HG02588 (cell line): ENCODE data around the gene GMCL1.
"Not testable (repeated sequence)": the region's sequence is repeated elsewhere in the genome, so short reads cannot be mapped to it uniquely, and the experiment has no call there.

Source experiments
- ATAC-seq: cut with Tn5 transposase; IDR thresholded peaks from one replicate; pipeline ENCODE4 v1.9.1; 2021; ENCODE audit warnings: mild to moderate bottlenecking, moderate library complexity; ENCODE audit not compliant: unreplicated experiment

The GMCL1 gene

DNA sequence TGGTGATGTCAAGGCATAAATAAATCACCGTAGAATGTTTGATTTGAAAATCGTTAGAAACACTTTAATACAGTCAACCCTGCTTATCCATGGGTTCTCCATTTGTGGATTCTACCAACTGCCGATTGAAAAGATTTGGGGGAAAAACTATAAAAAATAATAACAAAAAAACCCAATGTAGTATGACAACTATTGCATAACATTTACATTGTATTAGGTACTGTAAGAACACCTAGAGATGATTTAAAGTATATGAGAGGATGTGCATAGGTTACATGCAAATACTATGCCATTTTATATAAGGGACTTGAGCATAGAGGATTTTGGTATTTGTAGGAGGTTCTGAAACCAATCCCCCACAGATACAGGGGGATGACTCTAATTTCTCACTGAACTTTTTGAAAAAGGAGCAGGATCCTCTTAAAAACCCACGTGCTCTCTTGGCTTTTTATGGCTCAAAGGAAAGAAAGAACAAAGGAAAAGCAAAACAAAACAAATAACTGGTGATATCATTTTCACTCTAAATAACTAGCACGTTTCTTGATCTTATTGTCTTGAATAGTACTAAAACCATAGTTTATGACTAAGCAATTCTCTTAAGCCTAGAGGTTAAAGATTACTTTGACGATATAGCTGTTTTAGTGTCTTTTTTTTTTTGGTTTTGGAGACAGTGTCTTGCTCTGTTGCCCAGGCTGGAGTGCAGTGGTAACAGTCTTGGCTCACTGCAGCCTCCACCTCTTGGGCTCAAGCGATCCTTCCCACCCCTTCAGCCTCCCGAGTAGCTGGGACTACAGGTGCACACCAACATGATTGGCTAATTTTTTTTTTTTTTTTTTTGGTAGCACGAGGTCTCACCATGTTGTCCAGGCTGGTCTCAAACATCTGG lies 17.0 kb downstream of the GMCL1 start:
- ATAC-seq = no peak

DNA sequence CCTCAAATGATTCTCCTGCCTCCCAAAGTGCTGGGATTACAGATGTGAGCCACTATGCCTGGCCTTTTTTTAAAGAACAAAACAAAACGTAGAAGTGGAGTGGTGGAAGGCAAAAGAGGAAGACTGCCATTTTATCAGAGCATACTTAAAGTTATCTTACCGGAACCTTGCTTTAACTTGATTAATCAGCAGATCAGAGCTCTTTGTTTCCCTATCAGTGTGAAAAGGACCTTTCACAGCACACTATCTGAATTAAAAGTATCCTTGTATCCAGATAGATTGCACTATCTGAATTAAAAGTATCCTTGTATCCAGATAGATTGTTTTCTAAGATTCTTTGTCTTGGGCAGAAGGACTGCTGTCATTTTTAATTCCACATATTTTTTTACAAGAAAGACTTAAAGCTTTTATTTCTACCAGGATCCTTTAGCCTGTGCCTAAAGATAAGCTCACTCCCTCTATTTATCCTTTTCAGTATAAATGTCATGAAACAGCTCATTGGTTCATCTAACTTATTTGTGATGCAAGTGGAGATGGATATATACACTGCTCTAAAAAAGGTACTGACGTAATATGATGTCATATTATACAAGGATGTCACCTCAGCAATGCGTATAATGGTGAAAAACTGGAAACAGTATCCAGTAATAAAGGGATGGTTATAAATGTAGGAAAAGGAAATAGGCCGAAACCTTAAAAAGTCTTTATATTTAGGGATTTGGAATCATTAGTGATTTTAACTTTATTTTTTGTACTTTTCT lies 17.8 kb downstream of the GMCL1 start:
- no peak for ATAC-seq

- ATAC-seq = no peak
These were observed 18.8 kb downstream of the GMCL1 start for GRCh38 chr2:69848186-69848790.

DNA sequence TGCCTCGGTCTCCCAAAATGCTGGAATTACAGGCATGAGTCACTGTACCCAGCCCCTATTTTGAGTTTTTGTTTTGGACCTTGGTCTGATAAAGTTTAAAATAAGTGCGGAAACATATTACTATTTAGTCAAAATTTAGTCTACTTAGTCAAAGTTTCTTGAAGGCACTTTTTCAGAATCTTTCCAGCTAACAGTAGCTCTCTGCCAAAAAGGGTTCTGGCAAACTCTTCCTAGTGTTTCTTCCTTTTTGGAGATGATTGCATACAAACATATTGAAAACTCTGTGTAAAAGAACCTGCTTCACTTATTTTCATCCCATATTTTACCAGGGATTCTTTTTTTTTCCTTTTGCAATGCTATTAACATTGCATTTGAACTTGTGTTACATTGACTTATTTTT lies 28.8 kb downstream of the GMCL1 start:
- no peak for ATAC-seq

DNA sequence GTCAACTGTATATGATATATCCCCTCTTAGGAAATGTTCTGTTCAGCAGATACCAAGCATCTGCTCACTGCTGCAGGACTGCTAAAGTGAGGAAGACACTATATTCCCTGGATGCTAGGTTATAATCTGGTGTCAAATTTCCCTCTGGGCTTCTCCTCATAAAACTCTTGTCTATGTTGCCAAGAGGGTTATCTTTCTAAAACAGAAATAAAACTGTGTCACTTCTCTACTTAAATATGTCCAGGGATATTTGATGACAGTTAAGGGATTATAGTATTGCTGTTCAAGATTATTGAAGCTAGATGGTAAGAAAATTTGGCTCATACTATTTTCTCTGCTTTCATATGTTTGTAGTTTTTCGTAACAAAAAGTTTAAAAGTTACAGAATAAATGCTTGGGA lies 33.8 kb downstream of the GMCL1 start:
- no peak for ATAC-seq

- ATAC-seq = no peak
These were observed 59.0 kb downstream of the GMCL1 start for GRCh38 chr2:69888451-69888850.

DNA sequence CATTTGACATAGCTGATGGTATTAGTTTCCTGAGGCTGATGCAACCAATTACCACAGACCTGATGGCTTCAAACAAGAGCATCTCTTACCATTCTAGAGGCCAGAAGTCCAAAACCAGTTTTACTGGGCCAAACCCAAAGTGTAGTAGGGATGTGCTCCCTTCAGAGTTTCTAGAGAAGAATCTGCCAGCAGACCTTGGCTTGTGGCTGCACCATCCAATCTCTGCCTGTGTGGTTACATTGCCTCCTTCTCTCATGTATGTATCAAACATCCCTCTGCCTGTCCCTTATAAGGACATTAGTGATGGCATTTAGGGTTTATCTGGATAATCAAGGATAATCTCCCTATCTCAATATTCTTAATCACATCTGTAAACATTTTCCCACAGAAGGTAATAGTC lies 59.8 kb downstream of the GMCL1 start:
- ATAC-seq = no peak

GRCh38 chr2:69890881-69891280 lies 61.4 kb downstream of the GMCL1 start:
- ATAC-seq = no peak

DNA sequence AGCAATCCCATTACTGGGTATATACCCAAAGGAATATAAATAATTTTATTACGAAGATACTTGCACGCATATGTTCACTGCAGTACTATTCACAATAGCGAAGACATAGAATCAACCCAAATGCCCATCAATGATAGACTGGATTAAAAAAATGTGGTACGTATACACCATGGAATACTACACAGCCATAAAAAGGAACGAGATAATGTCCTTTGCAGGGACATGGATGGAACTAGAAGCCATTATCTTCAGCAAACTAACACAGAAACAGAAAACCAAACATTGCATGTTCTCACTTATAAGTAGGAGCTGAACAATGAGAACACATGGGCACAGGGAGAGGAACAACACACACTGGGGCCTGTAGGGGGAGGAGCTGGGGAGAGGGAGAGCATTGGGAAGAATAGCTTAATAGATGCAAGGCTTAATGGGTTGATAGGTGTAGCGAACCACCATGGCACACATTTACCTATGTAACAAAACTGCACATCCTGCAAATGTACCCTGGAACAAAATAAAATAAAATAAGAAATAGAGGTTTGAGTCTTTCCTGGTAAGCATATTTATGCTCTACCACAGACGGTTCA lies 63.5 kb downstream of the GMCL1 start:
- ATAC-seq = not testable (repeated sequence)

- peak; percentile 70 for ATAC-seq
These were observed 64.5 kb downstream of the GMCL1 start, which contains the start of gene SNRNP27 for GRCh38 chr2:69893684-69894551. Gene SNRNP27, plus strand, starts transcription at chr2:69893956. Its CDS starts 29 bp downstream, at chr2:69893985.

DNA sequence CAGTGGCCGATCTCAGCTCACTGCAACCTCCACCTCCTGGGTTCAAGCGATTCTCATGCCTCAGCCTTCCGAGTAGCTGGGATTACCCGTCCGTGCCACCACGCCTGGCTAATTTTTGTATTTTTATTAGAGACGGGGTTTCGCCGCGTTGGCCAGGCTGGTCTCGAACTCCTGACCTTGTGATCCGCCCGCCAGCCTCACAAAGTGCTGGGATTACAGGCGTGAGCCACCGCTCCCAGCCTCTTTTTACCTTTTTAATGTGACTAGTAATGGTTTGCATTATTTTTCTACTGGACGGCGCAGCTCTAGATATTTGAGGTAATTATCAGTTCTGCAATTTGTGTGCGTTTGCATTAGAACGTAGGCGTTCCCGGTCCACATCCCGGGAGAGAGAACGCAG lies 65.3 kb downstream of the GMCL1 start:
- not testable (repeated sequence) for ATAC-seq

DNA sequence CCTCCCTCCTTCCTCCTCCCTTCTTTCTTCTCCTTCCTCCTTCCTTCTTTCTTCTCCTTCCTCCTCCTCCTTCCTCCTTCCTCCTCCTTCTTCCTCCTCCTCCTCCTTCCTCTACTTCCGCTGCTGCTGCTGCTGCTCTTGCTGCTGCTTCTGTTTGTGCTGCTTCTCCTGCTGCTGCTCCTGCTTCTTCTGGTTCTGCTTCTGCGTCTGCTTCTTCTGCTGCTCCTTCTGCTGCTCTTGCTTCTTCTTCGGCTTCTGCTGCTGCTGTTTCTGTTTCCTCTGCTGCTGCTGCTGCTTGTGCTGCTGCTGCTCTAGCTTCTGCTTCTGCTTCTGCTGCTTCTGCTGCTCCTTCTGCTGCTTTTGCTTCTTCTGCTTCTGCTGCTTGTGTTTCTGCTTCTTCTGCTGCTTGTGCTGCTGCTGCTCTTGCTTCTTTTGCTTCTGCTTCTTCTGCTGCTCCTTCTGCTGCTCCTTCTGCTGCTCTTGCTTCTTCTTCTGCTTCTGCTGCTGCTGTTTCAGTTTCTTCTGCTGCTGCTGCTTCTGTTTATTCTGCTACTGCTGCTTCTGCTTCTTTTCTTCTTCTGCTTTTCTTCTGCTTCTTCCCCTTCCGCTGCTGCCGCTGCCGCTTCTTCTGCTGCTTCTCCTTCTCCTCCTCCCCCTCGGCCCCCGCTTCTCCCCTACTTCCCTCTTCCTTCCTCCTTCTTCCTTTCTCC lies 72.9 kb downstream of the GMCL1 start:
- ATAC-seq = no peak

- no peak for ATAC-seq
These were observed 77.8 kb downstream of the GMCL1 start for GRCh38 chr2:69907216-69907615.

DNA sequence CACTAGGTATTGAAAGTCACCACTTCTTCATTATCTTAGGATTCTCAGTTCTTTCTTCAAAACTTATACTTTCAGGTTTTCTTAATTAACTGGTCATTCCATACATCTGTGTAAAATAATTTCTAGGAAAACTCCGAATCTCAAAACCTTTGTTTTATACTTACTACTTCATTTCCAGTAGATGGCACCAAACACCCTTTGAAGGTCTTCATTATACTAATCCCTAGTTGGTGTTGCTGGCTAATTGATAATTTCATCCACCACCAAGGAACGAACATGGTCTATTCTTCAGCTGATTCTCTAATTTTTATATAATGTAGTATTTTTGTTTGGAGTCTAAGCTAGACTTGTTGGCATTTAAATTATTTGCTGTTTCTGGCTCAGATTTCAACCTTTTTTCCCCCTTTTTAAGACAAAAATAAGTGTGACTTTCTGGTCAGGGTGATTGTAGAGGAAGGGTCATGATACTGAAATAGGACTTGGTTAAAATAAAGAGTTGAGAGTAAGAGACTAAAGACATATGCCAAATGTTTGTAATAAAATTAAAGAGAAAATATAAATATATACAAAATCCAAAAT lies 82.6 kb downstream of the GMCL1 start:
- ATAC-seq = no peak

DNA sequence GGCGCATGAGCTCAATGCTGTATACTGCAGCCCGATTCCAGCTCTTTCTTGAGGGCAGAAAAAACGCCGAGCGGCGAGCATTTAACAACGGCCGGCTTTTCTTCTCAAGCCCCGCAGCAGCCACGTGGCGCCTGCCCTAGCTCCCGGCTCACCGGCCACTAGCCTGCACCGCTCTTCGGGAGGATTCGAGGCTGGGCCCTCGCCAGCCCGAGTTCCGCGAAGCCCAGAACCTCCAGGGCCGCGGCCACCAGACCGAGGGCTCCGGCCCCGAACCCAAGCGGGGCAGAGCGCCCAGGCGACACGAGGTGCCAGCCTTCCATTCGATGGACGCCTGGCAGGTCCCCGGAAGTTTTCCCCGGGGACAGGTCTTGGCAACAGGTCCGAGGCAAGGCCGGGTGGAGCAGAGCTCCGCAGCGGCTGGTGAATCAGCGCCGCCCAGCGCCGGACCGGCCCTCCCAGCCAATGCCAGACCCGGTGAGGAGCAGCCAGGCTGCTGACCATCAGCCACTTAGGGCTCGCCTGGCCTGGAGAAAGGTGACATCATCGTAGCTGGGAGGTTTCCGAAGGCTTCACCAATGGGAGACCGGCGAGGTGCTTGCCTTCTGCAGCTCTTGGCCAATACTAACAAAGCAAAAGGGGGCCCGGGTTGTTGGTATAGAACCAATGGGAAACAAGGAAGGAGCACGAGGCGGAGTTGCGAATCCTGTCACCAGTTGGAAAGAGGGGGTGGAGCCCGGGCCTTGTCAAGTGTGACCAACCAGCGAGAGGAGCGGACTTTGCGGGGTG lies 84.9 kb downstream of the GMCL1 start:
- peak; percentile 87 for ATAC-seq

GRCh38 chr2:69914950-69915945 lies 85.8 kb downstream of the GMCL1 start, which contains the start of gene MXD1:
Gene MXD1, plus strand, starts transcription at chr2:69915109. Its CDS starts 222 bp downstream, at chr2:69915331.
- no peak for ATAC-seq

- ATAC-seq = no peak
These were observed 86.6 kb downstream of the GMCL1 start for GRCh38 chr2:69916106-69916505.
